Heart left ventricle (tissue), 13 donors: ENCODE data around the gene TMEM150B.

Experiments
- CTCF ChIP-seq, 12 donors: fragments of 200-600 bp; sonication (generic) in 4 of 12; IDR thresholded peaks; one replicate each; pipeline versions ENCODE4 v1.5.0 to v1.8.0; 2018 to 2022; ENCODE audit warnings: antibody characterized with exemption in 12 of 12, mild to moderate bottlenecking in 5 of 12
- POLR2A ChIP-seq, 2 donors: fragments of 450-650 bp; IDR thresholded peaks; one replicate each; pipeline ENCODE4 v1.6.1; 2017; ENCODE audit warnings: antibody characterized with exemption in 2 of 2, mild to moderate bottlenecking in 2 of 2, moderate library complexity in 2 of 2
- donor health status: ischemic (EF 13 %, LVEDD 7.1; RV severe dilation, severe dysfunction).
- donor health status: DM: no; HTN: yes; CAD: no.
- donor health status: DM: no; HTN: no; CAD: no.
- donor health status: ischemic (EF 25% LVEDD 6.9; RV normal size, moderate dysfunction).
- donor health status: ischemic (EF 25% LVEDD 5.7; RV mildly dilated, moderate dysfunction).
- donor health status: ischemic (EF 35%, LVEDD 5.7; RV mildly dilated, moderate dysfunction).
- donor health status: nonischemic (EF 11% LVEDD 7.7; RV severe dilation, severe dysfunction).
- donor health status: DM: yes; HTN: yes; CAD: no.
- donor health status: PGD.
- donor health status: ischemic (EF 29% LVEDD 5.4; RV normal size, mild dysfunction).
- donor health status: nonischemic (EF 23%, LVEDD 6.1; RV moderate dilation, normal function).

GRCh38 chr19:55362990-55363716 lies 38.0 kb upstream of the TMEM150B start, which contains the start of gene GARIN5B:
- TF ChIP-seq CTCF (IDR thresholded peaks at IDR 0.05): no peak
- no peak for TF ChIP-seq POLR2A (IDR thresholded peaks at IDR 0.05)
